MM.1S (cell line): Measurements from ENCODE around the gene PTPN3.

Experiments used
- EZH2 ChIP-seq: fragments of 300-600 bp; sonication (generic); optimal IDR thresholded peaks from 2 replicates; pipeline ENCODE3; 2017; ENCODE audit warnings: low read depth, mild to moderate bottlenecking, antibody characterized with exemption, low read length, mixed read lengths
- EZH2phosphoT487 ChIP-seq: fragments of 300-600 bp; sonication (generic); IDR thresholded peaks from 2 replicates; pipeline ENCODE4 v1.6.1; 2018; ENCODE audit warnings: antibody characterized with exemption, low read length
- TF ChIP-seq, protein P1 (sequence below): fragments of 300-600 bp; sonication (generic); IDR thresholded peaks from 2 replicates; pipeline ENCODE4 v1.5.1; 2016; ENCODE audit warnings: antibody characterized with exemption, low read length, mixed read lengths

DNA sequence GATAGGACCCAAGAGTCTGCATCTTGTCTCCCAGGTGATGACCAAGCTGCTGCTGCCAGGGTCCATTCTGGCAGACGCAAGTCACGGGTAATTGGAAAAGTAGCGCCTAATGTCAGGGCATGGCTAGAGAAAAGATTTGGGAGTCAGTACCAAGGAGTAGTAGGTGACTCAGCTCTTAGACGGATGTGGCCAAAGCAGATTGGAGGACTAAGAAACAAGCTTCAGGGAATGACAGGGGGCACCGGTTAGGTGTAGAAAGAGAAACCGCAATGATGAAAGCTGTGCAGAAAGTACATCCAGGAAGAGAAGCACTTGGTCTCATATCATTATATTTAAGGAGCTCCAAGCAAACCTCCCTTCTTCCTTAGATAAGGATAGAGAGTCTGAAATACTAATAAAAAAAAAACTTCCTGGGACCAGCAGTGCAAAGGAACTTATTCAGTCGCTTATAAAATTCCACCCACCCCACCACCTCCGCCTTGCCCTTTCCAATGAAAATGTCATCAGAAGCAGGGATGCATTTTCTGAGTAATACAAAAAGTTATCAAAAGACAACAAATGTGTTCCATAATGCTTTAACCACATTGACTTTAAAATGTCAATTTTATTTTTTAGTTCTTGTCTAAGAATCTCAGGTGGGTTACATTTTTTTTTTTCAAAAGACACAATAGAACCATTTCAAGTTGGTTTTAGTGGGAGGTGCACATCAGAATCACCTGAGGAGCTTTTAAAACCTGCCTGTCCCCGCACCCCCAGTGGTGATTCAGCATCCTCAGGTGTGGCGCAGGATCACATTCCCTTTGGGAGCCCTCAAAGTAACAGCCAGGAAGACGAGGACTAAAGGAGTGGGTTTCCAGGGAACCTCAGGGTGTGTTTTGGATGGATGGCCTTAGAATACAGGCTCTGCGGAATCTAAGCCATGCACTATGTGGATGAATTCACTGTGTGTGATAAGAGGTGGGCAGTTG, 31.2 kb downstream of the PTPN3 start:
- TF ChIP-seq, protein P1, sequence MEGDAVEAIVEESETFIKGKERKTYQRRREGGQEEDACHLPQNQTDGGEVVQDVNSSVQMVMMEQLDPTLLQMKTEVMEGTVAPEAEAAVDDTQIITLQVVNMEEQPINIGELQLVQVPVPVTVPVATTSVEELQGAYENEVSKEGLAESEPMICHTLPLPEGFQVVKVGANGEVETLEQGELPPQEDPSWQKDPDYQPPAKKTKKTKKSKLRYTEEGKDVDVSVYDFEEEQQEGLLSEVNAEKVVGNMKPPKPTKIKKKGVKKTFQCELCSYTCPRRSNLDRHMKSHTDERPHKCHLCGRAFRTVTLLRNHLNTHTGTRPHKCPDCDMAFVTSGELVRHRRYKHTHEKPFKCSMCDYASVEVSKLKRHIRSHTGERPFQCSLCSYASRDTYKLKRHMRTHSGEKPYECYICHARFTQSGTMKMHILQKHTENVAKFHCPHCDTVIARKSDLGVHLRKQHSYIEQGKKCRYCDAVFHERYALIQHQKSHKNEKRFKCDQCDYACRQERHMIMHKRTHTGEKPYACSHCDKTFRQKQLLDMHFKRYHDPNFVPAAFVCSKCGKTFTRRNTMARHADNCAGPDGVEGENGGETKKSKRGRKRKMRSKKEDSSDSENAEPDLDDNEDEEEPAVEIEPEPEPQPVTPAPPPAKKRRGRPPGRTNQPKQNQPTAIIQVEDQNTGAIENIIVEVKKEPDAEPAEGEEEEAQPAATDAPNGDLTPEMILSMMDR: no peak
- TF ChIP-seq EZH2phosphoT487: no peak
- TF ChIP-seq EZH2: no peak
